ENCODE measurements around the gene PARVG.

The PARVG gene

DNA sequence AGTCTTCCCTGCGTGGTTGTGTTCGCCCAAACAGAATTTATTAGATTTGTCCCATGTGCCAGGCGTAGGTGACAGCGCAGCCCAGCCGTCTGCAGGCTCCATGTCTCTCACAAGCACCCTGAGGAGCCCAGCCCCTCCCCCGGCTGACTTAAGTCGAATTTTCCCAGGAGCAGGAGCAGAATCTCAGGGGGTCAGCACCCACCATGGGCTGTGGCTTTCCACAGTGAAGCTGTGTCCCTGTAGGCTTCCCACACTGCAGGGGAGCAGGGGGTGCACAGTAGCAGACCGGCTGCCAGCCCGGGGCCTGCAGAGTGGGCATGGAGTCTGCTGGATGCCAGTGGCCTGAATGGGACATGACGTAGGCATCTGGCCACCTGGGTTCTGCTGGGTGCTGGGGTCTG lies 16.0 kb downstream of the PARVG start:
- DNase-seq (ENCODE audit: low read depth in 2 of 2): no peak

DNA sequence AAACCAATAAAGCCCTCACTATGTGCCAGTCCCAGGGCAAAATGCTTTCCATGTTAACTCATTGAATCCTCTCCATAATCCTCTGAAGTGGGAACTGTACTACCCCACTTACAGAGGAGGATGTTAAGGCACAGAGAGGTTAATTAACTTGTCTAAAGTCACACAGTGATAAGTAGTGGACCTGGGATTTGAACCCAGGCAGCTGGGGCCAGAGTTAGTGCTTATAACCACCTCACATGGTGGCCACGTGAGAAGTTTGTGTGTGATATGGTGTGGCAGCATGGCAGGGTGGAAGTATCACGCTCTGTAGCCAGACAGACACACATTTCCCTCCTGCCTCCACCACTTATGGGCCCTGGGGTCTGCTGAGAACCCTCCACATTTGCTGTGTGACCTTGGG lies 16.5 kb downstream of the PARVG start:
- no peak for DNase-seq (ENCODE audit: low read depth in 2 of 2)

DNA sequence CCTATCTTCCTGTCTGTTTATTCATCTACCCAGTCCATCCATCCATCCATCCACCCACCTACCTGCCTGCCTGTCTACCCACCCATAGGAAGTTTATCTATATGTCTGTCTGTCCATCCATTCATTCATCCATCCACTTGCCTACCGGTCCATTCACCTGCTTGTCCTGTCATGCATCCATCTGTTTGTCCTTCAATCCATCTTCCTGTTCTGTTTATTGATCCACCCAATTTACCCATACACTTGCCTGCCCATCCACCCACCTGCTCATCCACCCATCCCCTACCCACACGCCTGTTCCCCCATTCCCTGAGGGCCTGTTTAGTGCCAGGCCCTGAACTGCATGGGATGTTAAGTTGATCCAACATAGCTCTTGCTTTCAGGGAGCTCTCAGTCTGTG lies 18.4 kb downstream of the PARVG start:
- DNase-seq (ENCODE audit: low read depth in 2 of 2): no peak

DNA sequence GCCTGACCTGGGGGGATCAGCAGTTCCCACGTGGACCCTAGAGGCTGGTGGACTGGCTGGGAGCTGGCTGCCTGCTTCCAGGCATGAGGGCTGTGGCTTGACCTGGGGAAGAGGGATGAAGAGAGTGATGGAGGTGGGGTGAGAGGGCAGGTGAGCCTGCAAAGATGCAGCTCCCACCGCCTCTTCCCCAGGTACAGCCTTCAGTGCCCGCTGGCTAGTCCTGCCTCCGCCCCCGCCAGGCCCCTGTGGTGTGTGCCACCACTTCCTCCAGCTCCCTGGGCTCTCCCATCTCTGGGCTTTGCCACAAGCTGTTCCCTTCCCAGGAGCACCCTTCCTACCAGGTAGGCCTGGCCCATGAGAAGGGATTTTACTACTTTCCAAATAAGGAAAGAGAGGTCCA lies 19.1 kb downstream of the PARVG start:
- no peak for DNase-seq (ENCODE audit: low read depth in 2 of 2)

DNA sequence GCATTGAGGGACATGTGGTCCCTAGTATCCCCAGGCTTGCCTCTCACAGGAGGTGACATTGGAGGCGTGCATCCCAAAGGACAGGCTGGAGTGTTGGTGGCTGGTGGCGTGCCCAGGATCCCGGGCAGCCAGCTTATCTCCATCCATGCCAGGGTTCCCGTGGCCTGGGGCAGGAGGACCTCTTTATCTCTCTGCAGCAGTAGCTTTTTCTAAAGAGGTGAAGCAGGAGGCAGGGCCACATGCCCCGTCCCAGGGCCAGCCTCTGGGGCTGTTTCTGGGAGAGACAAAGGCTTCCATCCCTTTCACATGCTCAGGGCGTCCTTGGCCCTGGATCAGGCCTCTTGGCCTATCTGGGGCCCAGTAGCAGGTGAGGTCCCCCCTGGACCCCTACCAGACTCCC lies 19.7 kb downstream of the PARVG start:
- DNase-seq (ENCODE audit: low read depth in 2 of 2): no peak

DNA sequence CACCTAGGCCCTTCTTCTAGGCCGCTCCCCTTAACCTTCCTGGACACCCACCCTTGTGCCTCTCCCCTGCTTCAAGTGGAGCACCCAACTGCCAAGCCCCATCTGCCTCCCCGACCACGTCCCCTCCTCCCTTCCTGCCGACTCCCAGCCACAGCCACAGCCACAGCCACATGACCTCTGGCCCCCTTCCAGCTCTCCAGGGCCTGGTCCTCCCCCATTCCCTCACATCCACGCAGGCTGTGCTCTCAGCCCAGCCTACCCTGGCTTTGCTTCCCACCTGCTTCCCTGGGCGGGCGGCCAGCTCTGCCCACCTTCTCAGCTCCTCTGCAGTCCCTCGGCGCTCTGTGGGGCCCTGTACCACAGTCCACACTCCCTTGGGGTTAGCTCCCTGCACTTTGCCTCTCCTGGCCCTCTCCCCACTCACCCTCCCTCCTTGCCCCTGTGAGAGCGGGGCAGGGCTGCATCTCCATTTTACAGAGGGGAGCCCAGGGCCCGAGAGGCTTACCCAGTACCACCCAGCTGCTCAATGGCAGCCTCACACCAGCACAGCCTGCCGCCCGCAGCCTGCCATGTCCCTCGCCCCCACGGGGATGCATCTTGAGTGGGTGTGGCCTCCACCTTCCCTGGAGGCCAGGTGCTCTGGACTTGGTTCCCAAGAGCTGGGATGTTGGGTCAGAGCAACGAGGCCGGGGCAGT lies 20.3 kb downstream of the PARVG start:
- DNase-seq (ENCODE audit: low read depth in 2 of 2): no peak

DNA sequence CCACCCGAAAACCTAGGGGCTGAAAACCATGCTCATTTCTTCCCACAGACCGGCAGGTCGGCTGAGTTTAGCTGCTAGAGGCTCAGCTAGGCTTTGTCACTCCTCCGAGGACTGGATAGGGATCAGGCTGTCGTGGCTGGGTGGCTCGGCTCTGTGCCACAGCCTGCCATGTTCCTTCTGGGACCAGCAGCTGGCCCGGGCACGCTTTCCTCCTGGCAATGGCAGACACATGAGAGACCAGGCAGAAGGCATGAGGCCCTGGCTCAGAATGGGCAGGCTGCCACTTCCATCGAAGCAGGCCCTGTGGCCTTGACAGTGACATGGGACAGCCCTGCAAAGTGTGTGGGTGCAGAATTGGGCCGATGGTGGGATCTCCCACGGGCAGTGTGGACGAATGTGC lies 20.9 kb downstream of the PARVG start:
- no peak for DNase-seq (ENCODE audit: low read depth in 2 of 2)

DNA sequence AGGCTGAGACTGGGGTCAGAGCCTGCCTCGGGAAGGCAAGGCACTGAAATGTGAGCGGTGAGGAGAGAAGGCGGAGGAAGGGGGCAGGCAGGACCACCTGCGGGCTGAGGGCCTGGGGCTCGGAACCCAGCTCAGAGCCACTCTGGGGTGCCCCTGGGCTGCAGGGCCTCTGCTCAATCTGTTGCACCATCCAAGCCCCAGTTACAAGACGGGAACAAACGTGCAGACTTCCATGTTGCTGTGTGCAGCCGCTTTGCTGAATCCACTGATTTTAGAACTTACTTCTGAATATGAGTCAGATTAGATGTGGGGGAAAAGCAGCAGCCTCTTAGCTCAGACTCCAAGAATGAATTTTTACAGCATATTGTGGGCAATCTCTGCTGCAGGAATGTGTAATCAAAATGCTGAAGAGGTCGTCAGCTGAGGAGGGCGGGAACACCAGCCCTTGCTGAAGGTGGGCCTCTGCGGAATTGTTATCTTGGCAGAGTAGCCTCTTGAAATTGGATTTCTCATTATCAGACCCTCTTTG lies 21.6 kb downstream of the PARVG start:
- DNase-seq (ENCODE audit: low read depth in 2 of 2): no peak

DNA sequence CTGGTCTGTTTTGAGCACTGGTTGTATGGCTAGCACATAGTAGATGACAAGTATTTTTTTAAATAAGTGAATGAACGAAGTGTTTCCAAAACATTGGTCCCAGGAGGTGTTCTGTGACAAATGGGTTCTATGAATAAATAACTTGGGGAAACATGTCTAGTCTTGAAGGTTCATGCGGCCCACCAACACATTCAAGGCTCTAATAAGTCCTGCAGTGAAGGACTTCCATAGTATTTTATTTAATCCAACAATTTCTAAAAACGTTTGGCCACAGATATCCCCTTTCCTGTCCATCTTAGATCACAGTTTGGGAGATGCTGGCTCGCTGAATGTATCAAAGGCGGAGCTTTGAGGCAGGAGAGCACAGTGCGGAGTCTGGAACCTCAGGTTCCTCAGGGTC lies 22.5 kb downstream of the PARVG start:
- no peak for DNase-seq (ENCODE audit: low read depth in 2 of 2)

DNA sequence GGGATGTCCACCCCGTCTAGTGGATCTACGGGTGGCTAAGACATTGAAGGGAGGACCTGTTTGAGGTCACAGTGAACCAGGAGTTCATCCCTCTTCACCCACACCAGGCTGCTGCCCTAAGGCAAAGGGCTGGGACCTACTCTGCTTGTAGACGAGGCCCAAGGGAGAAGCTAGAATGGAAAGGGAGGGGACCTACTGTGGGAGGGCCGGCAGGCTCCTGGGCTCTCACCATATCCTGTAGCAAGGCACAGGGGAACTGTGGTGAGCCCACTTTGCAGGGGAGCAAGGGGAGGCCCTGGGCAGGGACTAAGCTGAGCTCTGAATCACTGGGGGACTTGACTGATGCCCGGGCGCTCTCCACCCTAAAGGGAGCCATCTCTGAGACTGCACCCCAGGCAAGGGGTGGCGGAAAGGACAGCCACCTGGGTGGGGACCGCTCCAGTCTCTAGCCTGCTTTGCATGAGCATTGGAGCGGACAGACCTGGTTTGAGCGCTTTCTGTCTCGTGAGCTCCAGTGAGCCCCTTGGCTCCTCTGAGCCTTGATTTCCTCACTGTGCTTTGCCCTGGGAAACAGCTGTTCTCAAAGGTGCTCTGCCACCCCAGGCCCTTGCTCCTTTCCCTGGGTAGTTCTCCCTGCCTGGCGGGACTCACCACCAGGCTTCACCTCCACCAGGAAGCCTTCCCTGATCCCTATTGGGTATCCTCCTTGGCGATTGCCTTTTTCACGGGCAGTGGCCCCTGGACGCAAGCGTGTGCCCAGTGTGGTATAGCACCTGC lies 24.2 kb downstream of the PARVG start:
- no peak for DNase-seq (ENCODE audit: low read depth in 2 of 2)

DNA sequence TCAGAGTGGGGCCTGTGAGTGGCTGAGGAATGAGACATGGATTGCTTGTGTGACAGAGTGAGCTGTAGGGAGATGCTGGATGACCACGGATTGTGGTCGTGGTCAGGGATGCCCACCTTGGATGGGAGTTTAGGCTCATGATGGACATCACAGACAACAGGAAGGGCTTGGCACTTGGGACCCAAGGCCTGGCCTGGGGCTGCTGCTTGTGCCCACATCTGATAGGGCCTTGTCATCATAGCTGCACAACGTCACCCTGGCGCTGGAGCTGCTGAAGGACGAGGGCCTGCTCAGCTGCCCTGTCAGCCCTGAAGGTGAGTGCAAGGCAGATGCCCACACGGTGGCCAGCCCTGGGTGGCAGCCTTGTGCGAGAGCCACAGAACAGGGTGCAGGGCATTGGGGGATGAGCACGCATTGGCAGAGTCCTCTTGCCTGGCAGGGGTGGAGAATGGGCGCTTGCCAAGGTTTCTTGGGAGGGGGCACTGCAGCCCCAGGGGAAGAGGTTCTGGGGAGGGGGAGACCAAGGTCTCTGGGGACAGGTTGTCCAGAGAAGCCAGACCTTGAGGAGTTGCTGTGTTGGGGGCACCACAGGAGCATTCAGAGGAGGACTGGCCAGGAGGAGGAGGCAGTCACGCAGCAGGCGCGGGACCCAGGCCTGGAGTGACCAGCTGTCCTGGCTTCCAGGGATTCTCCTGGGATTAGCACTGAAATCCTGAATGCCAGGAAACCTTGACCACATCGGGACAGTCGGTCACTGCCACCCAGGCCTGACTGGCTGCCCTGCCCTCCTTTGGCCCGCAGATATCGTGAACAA lies 25.0 kb downstream of the PARVG start:
- no peak for DNase-seq (ENCODE audit: low read depth in 2 of 2)

DNA sequence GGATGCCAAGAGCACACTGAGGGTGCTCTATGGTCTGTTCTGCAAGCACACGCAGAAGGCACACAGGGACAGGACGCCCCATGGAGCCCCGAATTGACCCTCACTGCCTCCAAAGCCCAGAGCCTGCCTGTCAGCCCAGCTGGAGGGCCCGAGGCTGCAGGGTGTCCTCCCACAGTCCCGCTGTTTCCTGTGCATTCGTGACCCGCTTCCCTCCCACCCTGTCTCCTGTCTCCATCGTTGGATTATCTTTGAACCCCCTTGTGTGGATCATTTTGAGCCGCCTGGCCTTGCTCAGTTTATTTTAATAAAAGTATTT lies 25.6 kb downstream of the PARVG start:
- DNase-seq (ENCODE audit: low read depth in 2 of 2): no peak

DNA sequence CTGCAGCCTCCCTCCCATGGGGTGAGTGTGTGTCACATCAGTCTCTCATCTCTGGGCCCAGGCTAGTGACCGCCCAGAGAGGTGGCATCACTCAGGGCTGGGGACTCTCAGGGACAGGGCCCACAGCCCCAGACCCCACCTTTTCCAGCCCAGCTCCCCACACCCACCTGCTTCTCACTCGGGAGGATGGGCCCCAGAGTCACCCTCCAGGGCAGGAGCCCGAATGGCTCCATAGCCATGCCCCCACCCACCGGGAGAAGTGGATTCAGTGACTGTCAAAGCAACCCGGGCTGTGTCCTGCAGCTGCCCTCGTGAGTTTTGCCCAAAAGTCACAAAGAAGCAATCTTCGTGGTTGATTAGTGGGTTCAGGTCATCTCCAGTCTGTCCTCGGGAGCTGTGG lies 26.0 kb downstream of the PARVG start:
- DNase-seq (ENCODE audit: low read depth in 2 of 2): no peak

DNA sequence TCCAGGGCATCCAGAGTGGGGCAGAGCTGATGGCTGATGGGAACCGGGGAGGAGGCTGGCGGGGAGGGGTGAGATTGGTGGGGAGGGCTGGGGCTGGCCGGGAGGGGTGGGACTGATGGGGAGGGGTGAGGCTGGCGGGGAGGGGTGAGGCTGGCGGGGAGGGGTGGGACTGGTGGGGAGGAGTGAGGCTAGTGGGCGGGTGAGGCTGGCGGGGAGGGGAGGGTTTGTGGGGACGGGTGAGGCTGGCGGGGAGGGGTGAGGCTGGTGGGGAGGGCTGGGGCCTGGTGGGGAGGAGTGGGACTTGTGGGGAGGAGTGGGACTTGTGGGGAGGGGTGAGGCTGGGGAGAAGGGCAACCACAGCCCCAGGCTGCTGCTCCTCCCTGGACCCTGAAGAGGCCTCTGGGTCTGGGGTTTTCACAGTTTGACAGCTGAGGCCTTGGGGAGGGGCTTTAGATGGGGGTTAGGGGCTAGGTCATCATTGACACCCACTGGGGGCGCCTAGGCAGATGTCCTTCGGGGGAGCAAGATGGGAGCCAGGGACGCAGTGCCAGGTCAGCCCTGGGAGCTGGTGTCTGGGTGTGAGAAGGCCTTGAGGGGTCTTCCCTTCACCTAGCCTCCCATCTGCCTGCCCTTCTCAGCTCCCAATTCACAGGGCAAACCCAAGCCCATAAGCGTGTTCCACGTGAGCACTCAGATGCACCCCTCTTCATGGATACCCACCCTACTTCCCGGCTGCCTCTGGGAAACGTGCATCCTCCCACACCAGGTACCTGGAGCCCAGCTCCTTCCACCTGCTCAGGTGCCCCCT lies 26.7 kb downstream of the PARVG start:
- no peak for DNase-seq (ENCODE audit: low read depth in 2 of 2)

DNA sequence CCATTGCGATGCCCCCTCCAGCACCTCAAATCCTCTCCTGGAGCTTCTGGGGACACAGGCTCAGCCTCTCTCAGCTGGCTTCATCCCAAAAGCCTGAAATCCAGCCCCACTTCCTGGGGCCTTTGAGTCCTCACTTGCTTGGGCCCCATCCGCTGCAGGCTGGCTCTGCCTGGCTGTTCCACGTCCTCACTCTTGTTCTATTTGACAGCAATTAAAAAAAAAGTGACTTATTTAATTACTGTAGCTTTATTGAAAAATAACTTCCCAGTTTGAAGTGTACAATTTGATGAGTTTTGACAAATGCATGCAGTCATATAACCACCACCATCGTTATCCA lies 27.2 kb downstream of the PARVG start:
- no peak for DNase-seq (ENCODE audit: low read depth in 2 of 2)

DNA sequence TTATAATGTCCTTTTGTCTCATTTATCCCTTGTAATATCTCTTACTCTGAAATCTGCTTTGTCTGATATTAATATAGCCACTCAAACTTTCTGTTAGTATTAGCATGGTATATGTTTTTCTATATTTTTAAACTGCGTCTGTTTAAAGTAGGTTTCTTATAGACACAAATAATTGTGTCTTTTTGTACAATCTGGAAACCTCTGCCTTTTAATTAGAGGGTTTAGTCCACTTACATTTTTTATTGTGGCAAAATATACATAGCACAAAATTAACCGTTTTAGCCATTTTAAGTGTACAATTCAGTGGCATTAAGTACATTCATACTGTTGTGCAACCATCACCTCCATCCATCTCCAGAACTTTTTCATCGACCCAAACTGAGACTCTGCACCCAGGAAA lies 28.6 kb downstream of the PARVG start:
- DNase-seq (ENCODE audit: low read depth in 2 of 2): no peak

DNA sequence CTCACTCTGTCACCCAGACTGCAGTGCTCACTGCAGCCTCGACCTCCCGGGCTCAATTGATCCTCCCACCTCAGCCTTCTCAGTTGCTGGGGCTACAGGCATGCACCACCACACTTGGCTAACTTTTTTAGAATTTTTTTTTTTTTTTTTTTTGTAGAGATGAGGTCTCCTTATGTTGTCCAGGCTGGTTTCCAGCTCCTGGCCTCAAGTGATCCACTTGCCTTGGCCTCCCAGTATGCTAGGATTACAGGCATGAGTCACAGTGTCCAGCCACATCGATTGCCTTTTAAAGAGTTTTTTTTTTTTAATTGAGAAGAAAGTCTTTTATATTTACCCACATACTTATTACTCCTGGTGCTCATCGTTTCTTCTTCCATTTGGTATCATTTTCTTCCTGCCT lies 30.0 kb downstream of the PARVG start:
- no peak for DNase-seq (ENCODE audit: low read depth in 2 of 2)

DNA sequence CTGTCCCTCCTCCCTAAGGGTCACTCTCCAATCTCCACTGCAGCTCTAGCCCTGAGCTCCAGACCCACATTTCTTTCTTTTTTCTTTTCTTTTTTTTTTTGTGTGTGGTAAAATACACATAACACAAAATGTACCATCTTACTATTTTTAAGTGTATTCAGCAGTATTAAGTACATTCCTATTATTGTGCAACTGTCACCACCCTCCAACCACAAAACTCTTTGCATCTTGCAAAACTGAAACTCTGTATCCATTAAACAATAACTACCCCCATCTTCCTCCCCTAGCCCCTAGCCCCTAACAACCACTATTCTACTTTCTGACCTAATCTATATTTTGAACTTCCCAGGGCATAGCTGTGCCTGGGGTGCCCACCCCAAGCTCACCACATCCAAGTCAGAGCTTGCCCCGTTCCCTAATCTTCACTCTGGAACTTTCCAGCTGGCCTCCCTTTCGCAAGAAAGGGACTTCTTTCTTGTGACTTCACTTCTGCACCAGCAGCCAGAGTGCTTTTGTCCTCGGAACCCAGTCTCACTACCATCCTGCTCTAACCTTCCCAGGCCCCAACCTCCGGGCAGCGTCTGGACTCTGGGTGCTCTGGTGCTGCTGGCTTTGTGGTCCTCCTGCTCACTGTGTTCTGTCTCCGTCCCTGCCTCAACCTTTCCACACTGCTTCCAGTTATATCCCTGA lies 30.7 kb downstream of the PARVG start:
- DNase-seq (ENCODE audit: low read depth in 2 of 2): no peak

DNA sequence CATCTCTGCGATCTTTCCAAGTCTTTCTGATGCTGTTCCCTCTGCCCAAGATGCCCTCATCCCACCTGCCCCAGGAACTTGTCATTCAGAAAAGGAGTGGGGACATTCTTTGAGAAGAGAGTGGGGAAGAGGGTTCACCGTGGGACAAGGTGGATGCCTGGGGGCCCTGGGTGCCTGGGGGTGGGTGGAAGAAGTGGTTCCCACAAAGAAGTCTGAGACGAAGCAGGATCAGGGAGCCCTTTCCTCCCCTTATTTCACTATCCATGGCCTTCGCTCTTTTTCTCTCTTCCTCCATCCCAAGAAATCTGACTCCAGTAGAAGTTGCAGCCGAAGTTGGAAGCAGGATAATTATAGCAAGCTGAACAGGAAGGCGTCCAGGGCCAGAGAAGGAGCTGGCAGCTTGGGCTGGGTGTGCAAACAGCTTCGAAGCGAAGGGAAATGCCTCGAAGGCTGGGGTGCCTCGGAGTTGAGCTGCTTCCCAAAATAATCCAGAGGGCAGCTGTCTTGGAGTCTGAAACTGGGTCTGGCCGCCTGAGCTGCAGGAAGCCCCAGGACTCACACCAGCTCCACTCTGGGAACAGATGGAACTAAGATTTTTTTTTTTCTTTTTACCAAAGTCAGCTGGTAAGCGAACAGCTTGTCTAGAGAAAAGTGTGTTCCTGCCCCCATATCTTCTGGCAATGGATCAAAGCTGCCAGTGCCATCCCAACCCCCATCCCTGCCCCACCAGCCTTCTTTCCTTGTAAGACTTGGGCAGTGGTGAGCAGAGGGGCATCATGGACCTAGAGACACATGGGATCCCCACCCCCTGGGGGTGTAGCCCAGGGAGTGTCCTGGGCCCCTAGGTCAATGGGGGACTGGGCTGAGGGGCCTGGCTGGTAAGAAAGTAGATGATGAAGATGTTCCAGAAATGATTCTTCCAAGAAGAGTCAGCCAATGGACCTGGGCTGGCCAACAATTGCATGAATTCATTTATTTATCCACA lies 31.5 kb downstream of the PARVG start:
- DNase-seq (ENCODE audit: low read depth in 2 of 2): no peak

DNA sequence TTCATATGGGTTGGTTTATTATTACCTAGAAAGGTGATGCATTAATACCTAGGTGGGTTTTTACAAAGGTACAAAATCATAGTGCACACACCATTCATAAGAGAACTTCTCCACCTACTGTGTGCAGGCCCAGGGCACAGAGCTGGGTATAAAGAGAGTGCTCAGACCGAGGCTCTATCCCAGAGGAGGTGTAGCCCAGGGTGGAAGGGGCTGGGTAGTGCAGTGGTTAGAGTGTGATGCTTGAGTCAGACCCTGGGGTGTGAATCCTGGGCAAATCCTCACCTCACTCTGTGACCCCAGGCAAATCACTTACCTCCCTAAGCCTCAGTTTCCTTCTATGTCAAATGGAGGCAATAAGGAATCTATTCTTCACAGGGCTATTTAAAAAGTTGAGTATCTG lies 32.2 kb downstream of the PARVG start:
- DNase-seq (ENCODE audit: low read depth in 2 of 2): no peak
